B cell (primary cell): ENCODE data around the gene MYH14. TPM values are rescaled to one million over a fixed set of nuclear protein-coding genes. Genes with fewer than 3 reads are reported as not detected.

Source experiments
- ATAC-seq: fragments of 200-7000 bp; cut with Tn5 transposase; one replicate; pipeline ENCODE4 v1.10.0; 2021; ENCODE audit warnings: low read depth, mild to moderate bottlenecking, moderate number of reproducible peaks, moderate library complexity
- CTCF ChIA-PET: fragments of 350-600 bp; sonication (Branson Sonifier 250); formaldehyde crosslinking; loops from one replicate; lab custom pipeline; 2021; ENCODE audit warnings: antibody characterized with exemption, inconsistent platforms; lab: Charles Lee
- POLR2A ChIA-PET: fragments of 350-600 bp; sonication (Branson Sonifier 250); formaldehyde crosslinking; loops from one replicate; lab custom pipeline; 2021; ENCODE audit warnings: antibody characterized with exemption; lab: Charles Lee
- DNase-seq: peaks from one replicate; pipeline ENCODE4 v3.0.0; 2013
- H2AFZ ChIP-seq: 2 replicates; pipeline ENCODE4 v1.6.1; 2012; ENCODE audit warnings: mild to moderate bottlenecking, low read depth, low read length; ENCODE audit not compliant: insufficient read depth, poor library complexity, severe bottlenecking
- H3K27ac ChIP-seq, 2 donors: 1 replicate in 1 of 2; 2 replicates in 1 of 2; pipeline ENCODE4 v1.5.1; 2012 to 2013; ENCODE audit warnings: low read length in 2 of 2, mild to moderate bottlenecking in 2 of 2, moderate library complexity in 1 of 2
- H3K27me3 ChIP-seq, 4 experiments: fragments of 200-600 bp in 1 of 4; sonication (generic) in 1 of 4; replicated peaks in 1 of 4; 1 replicate in 2 of 4; 2 replicates in 2 of 4; pipeline versions ENCODE4 v1.6.1 to v1.7.0; 2013 to 2016; ENCODE audit warnings: low read length in 3 of 4, mild to moderate bottlenecking in 2 of 4, mixed read lengths in 1 of 4, moderate library complexity in 1 of 4; ENCODE audit not compliant: insufficient read depth in 4 of 4, control insufficient read depth in 3 of 4; ENCODE audit errors: control extremely low read depth in 1 of 4
- H3K36me3 ChIP-seq, 2 experiments: replicated peaks in 1 of 2; 1 replicate in 1 of 2; 2 replicates in 1 of 2; pipeline versions ENCODE4 v1.6.1 to v1.7.1; 2013; ENCODE audit warnings: low read length in 1 of 2; ENCODE audit not compliant: insufficient read depth in 2 of 2, control insufficient read depth in 1 of 2; ENCODE audit errors: control extremely low read depth in 1 of 2, extremely low read depth in 1 of 2
- H3K4me1 ChIP-seq, 2 donors: fragments of 200-600 bp in 1 of 2; sonication (generic) in 1 of 2; 1 replicate in 1 of 2; 2 replicates in 1 of 2; pipeline versions ENCODE4 v1.5.1 to v1.6.1; 2013 to 2017; ENCODE audit warnings: low read length in 2 of 2; ENCODE audit not compliant: control insufficient read depth in 2 of 2, insufficient read depth in 2 of 2
- H3K4me2 ChIP-seq: replicated peaks from 2 replicates; pipeline ENCODE3; 2012; ENCODE audit warnings: mild to moderate bottlenecking, low read depth, low read length; ENCODE audit not compliant: poor library complexity, severe bottlenecking
- H3K4me3 ChIP-seq, 5 experiments: fragments of 200-600 bp in 1 of 5; sonication (generic) in 1 of 5; 1 replicate in 3 of 5; 2 replicates in 2 of 5; pipeline versions ENCODE4 v1.5.1 to v1.7.0; 2011 to 2016; ENCODE audit warnings: low read length in 4 of 5, mild to moderate bottlenecking in 4 of 5, low read depth in 2 of 5, control low read depth in 1 of 5, moderate library complexity in 1 of 5; ENCODE audit not compliant: insufficient read depth in 1 of 5; ENCODE audit errors: control extremely low read depth in 1 of 5, extremely low read depth in 1 of 5
- H3K79me2 ChIP-seq: fragments of 200-600 bp; sonication (generic); one replicate; pipeline ENCODE4 v1.6.0; 2016; ENCODE audit warnings: low read length; ENCODE audit not compliant: control insufficient read depth, insufficient read depth
- H3K9ac ChIP-seq: fragments of 200-600 bp; sonication (generic); 2 replicates; pipeline ENCODE4 v1.6.1; 2017; ENCODE audit warnings: mild to moderate bottlenecking, low read length, moderate library complexity
- H3K9me3 ChIP-seq, 3 donors: one replicate each; pipeline versions ENCODE4 v1.6.1 to v1.7.1; 2013; ENCODE audit warnings: low read length in 2 of 3; ENCODE audit not compliant: control insufficient read depth in 2 of 3, insufficient read depth in 1 of 3; ENCODE audit errors: control extremely low read depth in 1 of 3
- H4K20me1 ChIP-seq: 2 replicates; pipeline ENCODE4 v1.6.0; 2012; ENCODE audit warnings: mild to moderate bottlenecking, low read length; ENCODE audit not compliant: insufficient read depth, control insufficient read depth, poor library complexity, severe bottlenecking
- H3K27ac Mint-ChIP-seq: one replicate; pipeline ENCODE4 v1.8.0; 2021; ENCODE audit warnings: mixed read lengths
- H3K27me3 Mint-ChIP-seq: one replicate; pipeline ENCODE4 v1.8.0; 2021; ENCODE audit warnings: mixed read lengths
- H3K4me1 Mint-ChIP-seq: one replicate; pipeline ENCODE4 v1.8.0; 2021; ENCODE audit warnings: mixed read lengths
- H3K4me3 Mint-ChIP-seq: one replicate; pipeline ENCODE4 v1.8.0; 2021; ENCODE audit warnings: mixed read lengths
- H3K9me3 Mint-ChIP-seq: one replicate; pipeline ENCODE4 v1.8.0; 2022; ENCODE audit warnings: mixed read lengths; ENCODE audit not compliant: insufficient read depth
- CTCF ChIP-seq: fragments of 200-600 bp; IDR thresholded peaks from one replicate; pipeline ENCODE4 v1.8.0; 2022; ENCODE audit warnings: antibody characterized with exemption, mild to moderate bottlenecking
- EZH2 ChIP-seq: IDR thresholded peaks from 2 replicates; pipeline ENCODE4 v1.6.1; 2012; ENCODE audit warnings: borderline replicate concordance, low read depth, mild to moderate bottlenecking, moderate library complexity, low read length; ENCODE audit not compliant: insufficient read depth, poor library complexity, severe bottlenecking
- WGBS: methylation state at CpG from one replicate; pipeline ENCODE4 v1.1.5; 2013; ENCODE audit warnings: missing lambda C conversion rate; ENCODE audit not compliant: insufficient coverage; 5-methylcytosine and 5-hydroxymethylcytosine counted together
- intact Hi-C: fragments of 100-400 bp; cut with micrococcal nuclease; formaldehyde crosslinking; loops from one replicate; pipeline ENCODE4 v1.10.0; 2022
- polyA plus RNA-seq: library from polyadenylated mRNA; depleted of rRNA; stranded (reverse); fragments of >200 nt; gene quantifications from 2 replicates; pipeline ENCODE4 v1.2.3, GENCODE V29; 2012
- total RNA-seq, 2 donors: library from RNA; stranded (reverse); fragments of 120-200 nt in 1 of 2; gene quantifications; 1 replicate in 1 of 2; 2 replicates in 1 of 2; pipeline versions ENCODE4 v1.2.3 to v1.2.4, GENCODE V29; 2013 to 2022

MYH14 gene
- total and polyA plus RNA-seq, 2 donors (not counting 1 experiment from before 2014, with no cell fraction given): not detected

DNA sequence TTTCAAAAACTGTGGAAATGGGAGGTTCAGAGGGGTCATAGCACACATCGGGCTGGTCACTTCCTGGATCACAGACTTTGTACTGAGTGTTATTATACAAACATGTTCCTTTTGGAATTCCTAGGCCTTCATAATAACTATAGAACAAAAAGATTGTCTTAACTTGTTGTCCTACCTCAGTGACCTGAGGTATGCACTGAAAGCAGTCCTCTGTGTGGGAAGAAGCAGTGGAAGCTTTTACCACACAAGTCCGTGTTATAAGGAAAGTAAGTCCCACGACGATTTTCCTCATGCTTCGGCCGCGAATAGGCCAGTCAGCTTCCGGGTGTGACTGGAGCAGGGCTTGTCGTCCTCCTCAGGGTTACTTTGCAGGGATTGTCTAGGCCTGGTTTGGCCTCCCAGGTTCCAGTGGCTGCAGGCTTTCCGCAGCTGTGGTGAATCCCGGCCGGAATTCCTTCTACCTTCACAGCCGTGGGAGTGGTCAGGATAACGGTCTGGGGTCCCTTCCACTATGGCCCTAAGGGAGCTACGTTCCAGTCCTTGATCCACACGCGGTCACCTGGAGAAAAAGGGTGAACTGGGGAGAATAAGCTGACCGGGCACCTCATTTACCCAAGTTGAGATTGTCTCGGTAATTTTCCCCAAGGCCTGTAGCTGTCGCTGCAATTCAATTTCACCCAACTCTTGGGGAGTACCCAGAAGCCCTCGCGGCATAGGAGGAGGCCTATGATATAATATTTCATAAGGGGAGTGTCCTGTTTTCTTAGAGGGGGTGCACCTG, 146.0 kb downstream of the MYH14 start:
- H2AFZ ChIP-seq: no peak overlapping the region

More for the DNA sequence above, 146.0 kb downstream of the MYH14 start:
- Histone ChIP-seq H3K4me3 (no peak overlapping the region), H3K79me2 (peaks cover 31% of the 10 kb centered on the region), H3K36me3 (no peaks in the 10 kb centered on the region), H3K9ac (no peak overlapping the region), H3K4me2 (no peak overlapping the region), H4K20me1 (no peaks in the 10 kb centered on the region), H3K4me1 (peaks cover 61 to 69% of the 10 kb centered on the region in 2 donors), H3K27me3 (no peaks in the 10 kb centered on the region), H3K27ac (peak overlapping the region in 1 of 2 donors; percentile 91), H3K9me3 (peaks cover 0 to 9% (median 0%) of the 10 kb centered on the region in 3 donors)
- TF ChIP-seq EZH2 (no peak), CTCF (no peak)
- WGBS: 86% methylated on average over 8 of the region's 22 CpGs
- Mint-ChIP-seq H3K4me1 (peaks cover 57% of the 10 kb centered on the region), H3K27me3 (no peaks in the 10 kb centered on the region), H3K4me3 (no peak overlapping the region), H3K27ac (peak overlapping the region; percentile 96), H3K9me3 (no peaks in the 10 kb centered on the region)
- intact Hi-C loops: no loop called here
- DNase-seq (no peak), ATAC-seq (no peak)
- CTCF ChIA-PET: interaction anchor here (0.9 to 4.5 kb wide), 2 partner anchors 10 to 21 kb away, joined by 5 to 20 read pairs; partner anchors contain the start of gene KCNC3
- POLR2A ChIA-PET: interaction anchor here (9.3 kb wide), 1 partner anchor 18 kb away, joined by 122 read pairs; the partner anchor contains the start of gene KCNC3
